BLaER1 treated with 17β-estradiol and CSF1 and Interleukin-3, amounts not matched to agents 10 nM and 100 nM (cell line): Measurements from ENCODE around the gene IDH1.

Source experiments
- H3K27ac ChIP-seq, 11 experiments: shearing (Covaris generic); formaldehyde crosslinking; 2 replicates each; pipeline ENCODE4 v1.8.1; 2022
- H3K27me3 ChIP-seq, 11 experiments: shearing (Covaris generic); formaldehyde crosslinking; 2 replicates each; pipeline ENCODE4 v1.8.1; 2022
- H3K36me3 ChIP-seq, 11 experiments: shearing (Covaris generic); formaldehyde crosslinking; 2 replicates each; pipeline ENCODE4 v1.8.1; 2022
- H3K4me1 ChIP-seq, 10 experiments: shearing (Covaris generic); formaldehyde crosslinking; 2 replicates each; pipeline ENCODE4 v1.8.1; 2022
- H3K4me2 ChIP-seq, 11 experiments: shearing (Covaris generic); formaldehyde crosslinking; 2 replicates each; pipeline ENCODE4 v1.8.1; 2022
- H3K4me3 ChIP-seq, 10 experiments: shearing (Covaris generic); formaldehyde crosslinking; 2 replicates each; pipeline ENCODE4 v1.8.1; 2022
- H3K9ac ChIP-seq, 11 experiments: shearing (Covaris generic); formaldehyde crosslinking; 2 replicates each; pipeline ENCODE4 v1.8.1; 2022
- H3K9me3 ChIP-seq, 11 experiments: shearing (Covaris generic); formaldehyde crosslinking; replicated peaks in 1 of 11; 2 replicates each; pipeline ENCODE4 v1.8.1; 2022
- H4K20me1 ChIP-seq, 11 experiments: shearing (Covaris generic); formaldehyde crosslinking; 2 replicates each; pipeline ENCODE4 v1.8.1; 2022
- Cebpa-rat ChIP-seq, 11 experiments: shearing (Covaris generic); IDR thresholded peaks; 2 replicates each; pipeline ENCODE4 v1.8.1; 2022

IDH1 gene

GRCh38 chr2:208254871-208255556, at the start of gene IDH1:
TSS of gene IDH1 (minus strand) at chr2:208255071. CDS start at chr2:208251551, 3,520 bp downstream.
- H3K4me1 ChIP-seq = peaks cover 42 to 50% (median 45%) of the 10 kb centered on the region in 10 experiments
- H3K4me3 ChIP-seq = peak within 1 kb of the TSS; percentile 84 to 98 (median 96)
- H3K9me3 ChIP-seq = 0 out of 22 replicates have a peak, but pooled peaks cover 0 to 3% (median 0%) of the 10 kb centered on the region in 11 experiments
- no peak for TF ChIP-seq Cebpa-rat (IDR thresholded peaks at IDR 0.05)
- peaks cover 14 to 36% (median 25%) of the 10 kb centered on the region in 11 experiments; a peak in 20 of 22 replicates for H3K36me3 ChIP-seq
- H3K4me2 ChIP-seq = peak within 1 kb of the TSS; percentile 88 to 94 (median 91)
- peak within 1 kb of the TSS; percentile 69 to 85 (median 79) for H3K9ac ChIP-seq
- H4K20me1 ChIP-seq = peaks cover 0 to 12% (median 0%) of the 10 kb centered on the region in 11 experiments; a peak in 5 of 22 replicates
- H3K27ac ChIP-seq = peak within 1 kb of the TSS in 10 of 11 experiments; percentile 53 to 81 (median 75); a peak in 21 of 22 replicates
- no peaks in the 10 kb centered on the region for H3K27me3 ChIP-seq

GRCh38 chr2:208304157-208304556, 49.3 kb upstream of the IDH1 start:
- peaks cover 81 to 100% (median 98%) of the 10 kb centered on the region in 11 experiments for H3K36me3 ChIP-seq
- H3K9ac ChIP-seq = no peak overlapping the region
- peaks cover 0 to 9% (median 0%) of the 10 kb centered on the region in 11 experiments; a peak in 2 of 22 replicates for H4K20me1 ChIP-seq
- no peak overlapping the region for H3K27ac ChIP-seq
- no peaks in the 10 kb centered on the region for H3K4me1 ChIP-seq
- H3K9me3 ChIP-seq = no peaks in the 10 kb centered on the region
- TF ChIP-seq Cebpa-rat (IDR thresholded peaks at IDR 0.05) = no peak
- no peak overlapping the region for H3K4me3 ChIP-seq
- H3K27me3 ChIP-seq = no peaks in the 10 kb centered on the region
- no peak overlapping the region for H3K4me2 ChIP-seq

GRCh38 chr2:208300847-208301618, 46.2 kb upstream of the IDH1 start:
- Histone ChIP-seq H3K27ac (no peak overlapping the region), H4K20me1 (peaks cover 0 to 37% (median 13%) of the 10 kb centered on the region in 11 experiments; a peak in 13 of 22 replicates), H3K36me3 (peaks cover 84 to 100% (median 89%) of the 10 kb centered on the region in 11 experiments)

GRCh38 chr2:208297961-208298360, 43.1 kb upstream of the IDH1 start:
- no peak overlapping the region for H3K4me3 ChIP-seq
- no peak for TF ChIP-seq Cebpa-rat (IDR thresholded peaks at IDR 0.05)
- H3K27me3 ChIP-seq = no peaks in the 10 kb centered on the region
- H3K36me3 ChIP-seq = peaks cover 85 to 100% (median 89%) of the 10 kb centered on the region in 11 experiments
- no peak overlapping the region for H3K27ac ChIP-seq
- H4K20me1 ChIP-seq = peaks cover 5 to 68% (median 33%) of the 10 kb centered on the region in 11 experiments; a peak in 14 of 22 replicates
- H3K9me3 ChIP-seq = no peaks in the 10 kb centered on the region
- peaks cover 0 to 20% (median 6%) of the 10 kb centered on the region in 10 experiments; a peak in 9 of 20 replicates for H3K4me1 ChIP-seq
- H3K4me2 ChIP-seq = no peak overlapping the region
- H3K9ac ChIP-seq = no peak overlapping the region

More at GRCh38 chr2:208300847-208301618, 46.2 kb upstream of the IDH1 start:
- Histone ChIP-seq H3K9ac (no peak overlapping the region), H3K4me1 (peaks cover 0 to 1% (median 0%) of the 10 kb centered on the region in 10 experiments; a peak in 3 of 20 replicates), H3K27me3 (no peaks in the 10 kb centered on the region), H3K9me3 (no peaks in the 10 kb centered on the region), H3K4me2 (no peak overlapping the region), H3K4me3 (no peak overlapping the region)
- TF ChIP-seq Cebpa-rat (IDR thresholded peaks at IDR 0.05) = no peak

GRCh38 chr2:208296610-208297009, 41.7 kb upstream of the IDH1 start:
- peaks cover 5 to 74% (median 33%) of the 10 kb centered on the region in 11 experiments; a peak in 14 of 22 replicates for H4K20me1 ChIP-seq
- TF ChIP-seq Cebpa-rat (IDR thresholded peaks at IDR 0.05) = no peak
- no peak overlapping the region for H3K4me2 ChIP-seq
- H3K4me1 ChIP-seq = peaks cover 0 to 20% (median 6%) of the 10 kb centered on the region in 10 experiments; a peak in 9 of 20 replicates
- no peaks in the 10 kb centered on the region for H3K27me3 ChIP-seq
- H3K9me3 ChIP-seq = peaks cover 0 to under 1% (median 0%) of the 10 kb centered on the region in 11 experiments; a peak in 2 of 22 replicates
- no peak overlapping the region for H3K4me3 ChIP-seq
- no peak overlapping the region for H3K27ac ChIP-seq
- H3K9ac ChIP-seq = no peak overlapping the region
- peaks cover 81 to 100% (median 89%) of the 10 kb centered on the region in 11 experiments for H3K36me3 ChIP-seq

- no peak for TF ChIP-seq Cebpa-rat (IDR thresholded peaks at IDR 0.05)
- Histone ChIP-seq H4K20me1 (peaks cover 5 to 80% (median 33%) of the 10 kb centered on the region in 11 experiments; a peak in 14 of 22 replicates), H3K4me3 (no peak overlapping the region), H3K9ac (no peak overlapping the region), H3K36me3 (peaks cover 81 to 100% (median 89%) of the 10 kb centered on the region in 11 experiments), H3K4me2 (peak overlapping the region in 3 of 11 experiments; percentile 7 to 46 (median 11); a peak in 4 of 22 replicates), H3K4me1 (peaks cover 0 to 20% (median 6%) of the 10 kb centered on the region in 10 experiments; a peak in 9 of 20 replicates), H3K27ac (no peak overlapping the region), H3K9me3 (peaks cover 1 to 7% (median 3%) of the 10 kb centered on the region in 11 experiments; a peak in 20 of 22 replicates), H3K27me3 (no peaks in the 10 kb centered on the region)
Observed at GRCh38 chr2:208295834-208296233, 41.0 kb upstream of the IDH1 start.

GRCh38 chr2:208294482-208295024, 39.7 kb upstream of the IDH1 start:
- Histone ChIP-seq H3K4me3 (no peak overlapping the region), H3K4me2 (peak overlapping the region in 3 of 11 experiments; percentile 4 to 18 (median 6); a peak in 2 of 22 replicates), H3K9me3 (peaks cover 8 to 20% (median 16%) of the 10 kb centered on the region in 11 experiments; a peak in 21 of 22 replicates), H3K27ac (no peak overlapping the region; a peak in 1 of 22 replicates), H3K4me1 (peaks cover 0 to 20% (median 6%) of the 10 kb centered on the region in 10 experiments; a peak in 9 of 20 replicates), H4K20me1 (peaks cover 5 to 85% (median 33%) of the 10 kb centered on the region in 11 experiments; a peak in 14 of 22 replicates), H3K9ac (no peak overlapping the region), H3K36me3 (peaks cover 81 to 100% (median 89%) of the 10 kb centered on the region in 11 experiments), H3K27me3 (no peaks in the 10 kb centered on the region)
- TF ChIP-seq Cebpa-rat (IDR thresholded peaks at IDR 0.05) = no peak

- Histone ChIP-seq H3K27ac (peak overlapping the region in 2 of 11 experiments; percentile 1 to 25; a peak in 2 of 22 replicates), H4K20me1 (peaks cover 0 to 60% (median 34%) of the 10 kb centered on the region in 11 experiments; a peak in 15 of 22 replicates), H3K4me3 (no peak overlapping the region), H3K4me2 (peak overlapping the region in 7 of 11 experiments; percentile 12 to 66 (median 43); a peak in 8 of 22 replicates), H3K9ac (peak overlapping the region in 2 of 11 experiments; percentile 14 to 43; a peak in 2 of 22 replicates), H3K36me3 (peaks cover 94 to 100% (median 97%) of the 10 kb centered on the region in 11 experiments), H3K4me1 (peaks cover 0 to 16% (median 10%) of the 10 kb centered on the region in 10 experiments; a peak in 17 of 20 replicates), H3K27me3 (no peaks in the 10 kb centered on the region), H3K9me3 (peaks cover 13 to 27% (median 24%) of the 10 kb centered on the region in 11 experiments; a peak in 21 of 22 replicates)
- no peak for TF ChIP-seq Cebpa-rat (IDR thresholded peaks at IDR 0.05)
Observed at GRCh38 chr2:208285853-208286252, 31.0 kb upstream of the IDH1 start.
